Ovary (tissue), 3 donors: ENCODE measurements around the gene UST.

Source experiments
- EP300 ChIP-seq: sonication (generic); formaldehyde crosslinking; IDR thresholded peaks from one replicate; pipeline ENCODE4 v1.6.1; 2017; ENCODE audit warnings: antibody characterized with exemption
- POLR2A ChIP-seq: fragments of 450-650 bp; IDR thresholded peaks from one replicate; pipeline ENCODE4 v1.6.1; 2017; ENCODE audit warnings: antibody characterized with exemption, mild to moderate bottlenecking, moderate library complexity
- TF ChIP-seq, protein P1 (sequence below), 3 donors: fragments of 450-650 bp in 2 of 3; fragments of 200-600 bp in 1 of 3; IDR thresholded peaks; one replicate each; pipeline versions ENCODE4 v1.5.1 to v1.8.0; 2016 to 2022; ENCODE audit warnings: antibody characterized with exemption in 3 of 3, mild to moderate bottlenecking in 1 of 3
- donor health status: DM: no; HTN: no; CAD: no.

DNA sequence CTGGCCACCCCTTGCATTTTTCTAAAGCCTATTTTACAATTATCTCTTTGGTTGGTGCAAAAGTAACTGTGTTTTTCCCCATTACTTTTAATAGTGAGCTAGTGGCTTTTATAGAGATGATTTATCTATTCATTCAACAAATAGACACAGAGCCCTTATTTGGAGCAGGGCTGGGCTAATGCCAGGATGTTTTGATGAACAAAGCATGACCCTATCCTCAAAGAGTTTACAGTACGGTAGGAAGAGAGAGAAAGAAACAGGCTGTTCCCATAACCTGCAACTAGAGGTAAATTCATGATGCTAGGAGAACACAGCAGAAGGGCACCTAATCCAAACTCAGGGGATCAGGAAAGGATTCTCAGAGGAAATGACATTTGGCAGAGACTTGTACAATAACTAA lies 37.3 kb upstream of the UST start:
- TF ChIP-seq, protein P1, sequence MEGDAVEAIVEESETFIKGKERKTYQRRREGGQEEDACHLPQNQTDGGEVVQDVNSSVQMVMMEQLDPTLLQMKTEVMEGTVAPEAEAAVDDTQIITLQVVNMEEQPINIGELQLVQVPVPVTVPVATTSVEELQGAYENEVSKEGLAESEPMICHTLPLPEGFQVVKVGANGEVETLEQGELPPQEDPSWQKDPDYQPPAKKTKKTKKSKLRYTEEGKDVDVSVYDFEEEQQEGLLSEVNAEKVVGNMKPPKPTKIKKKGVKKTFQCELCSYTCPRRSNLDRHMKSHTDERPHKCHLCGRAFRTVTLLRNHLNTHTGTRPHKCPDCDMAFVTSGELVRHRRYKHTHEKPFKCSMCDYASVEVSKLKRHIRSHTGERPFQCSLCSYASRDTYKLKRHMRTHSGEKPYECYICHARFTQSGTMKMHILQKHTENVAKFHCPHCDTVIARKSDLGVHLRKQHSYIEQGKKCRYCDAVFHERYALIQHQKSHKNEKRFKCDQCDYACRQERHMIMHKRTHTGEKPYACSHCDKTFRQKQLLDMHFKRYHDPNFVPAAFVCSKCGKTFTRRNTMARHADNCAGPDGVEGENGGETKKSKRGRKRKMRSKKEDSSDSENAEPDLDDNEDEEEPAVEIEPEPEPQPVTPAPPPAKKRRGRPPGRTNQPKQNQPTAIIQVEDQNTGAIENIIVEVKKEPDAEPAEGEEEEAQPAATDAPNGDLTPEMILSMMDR (IDR thresholded peaks at IDR 0.05), result no peak
- TF ChIP-seq POLR2A (no peak), EP300 (no peak)
